Gastrocnemius medialis (tissue), 4 donors: ENCODE results near the gene MC2R. TPM values are rescaled to one million over a fixed set of nuclear protein-coding genes. Genes with fewer than 3 reads are reported as not detected.

Experiments used
- ATAC-seq, 2 donors: fragments of 150-250 bp; one replicate each; pipeline ENCODE4 v1.9.1; 2016
- DNase-seq, 2 donors: peaks; one replicate each; pipeline ENCODE4 v3.0.0-alpha.2; 2019
- H3K27ac ChIP-seq, 4 donors: fragments of 200-600 bp; sonication (generic); 1 replicate in 1 of 4; 2 replicates in 3 of 4; pipeline ENCODE4 v1.5.1; 2016 to 2018; ENCODE audit warnings: mild to moderate bottlenecking in 2 of 4, moderate library complexity in 1 of 4
- H3K27me3 ChIP-seq, 3 donors: fragments of 200-600 bp; sonication (generic) in 2 of 3; 1 replicate in 1 of 3; 2 replicates in 2 of 3; pipeline versions ENCODE4 v1.5.1 to v1.6.0; 2016 to 2019; ENCODE audit warnings: mild to moderate bottlenecking in 1 of 3, moderate library complexity in 1 of 3
- H3K36me3 ChIP-seq, 2 donors: fragments of 200-600 bp; sonication (generic) in 1 of 2; one replicate each; pipeline ENCODE4 v1.5.1; 2017 to 2018
- H3K4me1 ChIP-seq, 2 donors: fragments of 200-600 bp; sonication (generic) in 1 of 2; one replicate each; pipeline ENCODE4 v1.5.1; 2016 to 2017; ENCODE audit warnings: mild to moderate bottlenecking in 2 of 2
- H3K4me3 ChIP-seq, 4 donors: fragments of 200-600 bp; sonication (generic) in 3 of 4; 1 replicate in 1 of 4; 2 replicates in 3 of 4; pipeline ENCODE4 v1.5.1; 2016 to 2019; ENCODE audit warnings: mild to moderate bottlenecking in 2 of 4
- H3K9me3 ChIP-seq, 3 donors: fragments of 200-600 bp; sonication (generic) in 2 of 3; 1 replicate in 1 of 3; 2 replicates in 2 of 3; pipeline ENCODE4 v1.5.1; 2016 to 2019
- CTCF ChIP-seq, 5 experiments: fragments of 450-650 bp in 3 of 5; fragments of 200-600 bp in 2 of 5; sonication (generic) in 2 of 5; IDR thresholded peaks in 4 of 5; conservative IDR thresholded peaks in 1 of 5; 1 replicate in 4 of 5; 2 replicates in 1 of 5; pipeline ENCODE4 v1.5.1; 2016 to 2019; ENCODE audit warnings: antibody characterized with exemption in 5 of 5, mild to moderate bottlenecking in 3 of 5, moderate library complexity in 3 of 5
- POLR2A ChIP-seq, 2 donors: fragments of 450-650 bp; IDR thresholded peaks; one replicate each; pipeline ENCODE4 v1.6.1; 2017; ENCODE audit warnings: antibody characterized with exemption in 2 of 2, mild to moderate bottlenecking in 2 of 2, moderate library complexity in 2 of 2
- in situ Hi-C, 4 donors: fragments of 200-750 bp; cut with MboI; loops; one replicate each; pipeline versions ENCODE4 v1.15.0 to v1.8.0; 2017; ENCODE audit warnings: low sequenced_read_pairs in 4 of 4
- intact Hi-C: fragments of 100-400 bp; cut with DNase I; formaldehyde crosslinking; loops from one replicate; pipeline ENCODE4 v1.15.1; 2023; ENCODE audit warnings: low total_unique reads
- total RNA-seq, 4 donors: library from RNA; depleted of rRNA; stranded (reverse); fragments of >200 nt; gene quantifications; one replicate each; pipeline versions ENCODE4 v1.1.0 to v1.2.3, GENCODE V29; 2016

The MC2R gene
- total RNA-seq, 4 donors from 2014 or later: not detected

GRCh38 chr18:13934058-13934457 is 18.7 kb upstream of the MC2R start:
- no peaks in the 10 kb centered on the region for H3K36me3 ChIP-seq
- ATAC-seq (no peak), DNase-seq (no peak)
- in situ Hi-C loops: no loop called here
- H3K9me3 ChIP-seq: no peaks in the 10 kb centered on the region
- TF ChIP-seq POLR2A (IDR thresholded peaks at IDR 0.05) (no peak), CTCF (IDR thresholded peaks at IDR 0.05 in 4 of 5, conservative IDR thresholded peaks at IDR 0.05 in 1 of 5) (no peak)
- H3K27ac ChIP-seq: no peak overlapping the region
- H3K27me3 ChIP-seq: no peaks in the 10 kb centered on the region
- no peaks in the 10 kb centered on the region for H3K4me1 ChIP-seq
- intact Hi-C loops: no loop called here
- H3K4me3 ChIP-seq: no peak overlapping the region

- TF ChIP-seq POLR2A (IDR thresholded peaks at IDR 0.05) (no peak), CTCF (IDR thresholded peaks at IDR 0.05 in 4 of 5, conservative IDR thresholded peaks at IDR 0.05 in 1 of 5) (no peak)
- Histone ChIP-seq H3K4me1 (no peaks in the 10 kb centered on the region), H3K27me3 (no peaks in the 10 kb centered on the region), H3K36me3 (no peaks in the 10 kb centered on the region), H3K9me3 (no peaks in the 10 kb centered on the region), H3K4me3 (no peak overlapping the region), H3K27ac (no peak overlapping the region)
- intact Hi-C loops (no loop called here), in situ Hi-C loops (no loop called here)
- ATAC-seq (no peak), DNase-seq (no peak)
These were observed 17.1 kb upstream of the MC2R start for GRCh38 chr18:13932285-13933025.

GRCh38 chr18:13930964-13931363 is 15.6 kb upstream of the MC2R start:
- intact Hi-C loops: no loop called here
- in situ Hi-C loops: no loop called here
- H3K9me3 ChIP-seq: no peaks in the 10 kb centered on the region
- no peaks in the 10 kb centered on the region for H3K4me1 ChIP-seq
- ATAC-seq: no peak
- no peak for TF ChIP-seq POLR2A (IDR thresholded peaks at IDR 0.05)
- no peak for TF ChIP-seq CTCF (IDR thresholded peaks at IDR 0.05 in 4 of 5, conservative IDR thresholded peaks at IDR 0.05 in 1 of 5)
- DNase-seq: no peak
- no peaks in the 10 kb centered on the region for H3K36me3 ChIP-seq
- H3K4me3 ChIP-seq: no peak overlapping the region
- no peak overlapping the region for H3K27ac ChIP-seq
- no peaks in the 10 kb centered on the region for H3K27me3 ChIP-seq

GRCh38 chr18:13923221-13923620 is 7.9 kb upstream of the MC2R start:
- no peaks in the 10 kb centered on the region for H3K9me3 ChIP-seq
- no peak overlapping the region for H3K4me3 ChIP-seq
- no peaks in the 10 kb centered on the region for H3K36me3 ChIP-seq
- DNase-seq: no peak
- ATAC-seq: no peak
- in situ Hi-C loops: no loop called here
- H3K27ac ChIP-seq: no peak overlapping the region
- no peaks in the 10 kb centered on the region for H3K27me3 ChIP-seq
- no peaks in the 10 kb centered on the region for H3K4me1 ChIP-seq
- TF ChIP-seq CTCF (IDR thresholded peaks at IDR 0.05 in 4 of 5, conservative IDR thresholded peaks at IDR 0.05 in 1 of 5) (no peak), POLR2A (IDR thresholded peaks at IDR 0.05) (no peak)
- intact Hi-C loops: no loop called here

- Histone ChIP-seq H3K36me3 (no peaks in the 10 kb centered on the region), H3K9me3 (no peaks in the 10 kb centered on the region), H3K27me3 (no peaks in the 10 kb centered on the region), H3K4me3 (no peak overlapping the region), H3K27ac (no peak overlapping the region), H3K4me1 (no peaks in the 10 kb centered on the region)
- in situ Hi-C loops (no loop called here), intact Hi-C loops (no loop called here)
- ATAC-seq: no peak
- no peak for DNase-seq
- TF ChIP-seq CTCF (IDR thresholded peaks at IDR 0.05 in 4 of 5, conservative IDR thresholded peaks at IDR 0.05 in 1 of 5): no peak
- TF ChIP-seq POLR2A (IDR thresholded peaks at IDR 0.05): no peak
These were observed 3.6 kb upstream of the MC2R start for GRCh38 chr18:13918898-13919297.
